ENCODE measurements around the gene FLNB.

DNA sequence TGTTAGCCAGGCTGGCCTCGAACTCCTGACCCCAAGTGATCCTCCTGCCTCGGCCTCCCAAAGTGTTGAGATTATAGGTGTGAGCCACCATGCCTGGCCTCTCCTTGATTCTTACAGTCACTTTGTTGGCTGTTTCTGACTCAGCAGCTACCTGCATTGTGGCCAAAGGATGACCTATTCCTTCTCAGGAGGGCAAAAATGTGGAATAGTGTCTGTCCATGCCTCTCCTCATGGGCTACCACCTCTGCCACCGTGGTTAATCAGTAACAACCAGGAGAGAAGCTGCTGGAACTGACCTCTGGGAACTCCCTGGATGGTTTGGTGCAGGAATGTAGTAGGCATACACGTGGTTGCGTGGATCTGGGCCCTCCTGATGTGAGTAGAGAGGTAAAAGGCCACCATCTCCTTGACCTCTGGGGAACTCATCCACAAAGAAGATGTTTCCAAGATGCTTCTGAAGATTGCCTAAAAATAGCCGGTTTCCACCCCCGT, 63.3 kb downstream of the FLNB start:
- TF ChIP-seq, protein P1, sequence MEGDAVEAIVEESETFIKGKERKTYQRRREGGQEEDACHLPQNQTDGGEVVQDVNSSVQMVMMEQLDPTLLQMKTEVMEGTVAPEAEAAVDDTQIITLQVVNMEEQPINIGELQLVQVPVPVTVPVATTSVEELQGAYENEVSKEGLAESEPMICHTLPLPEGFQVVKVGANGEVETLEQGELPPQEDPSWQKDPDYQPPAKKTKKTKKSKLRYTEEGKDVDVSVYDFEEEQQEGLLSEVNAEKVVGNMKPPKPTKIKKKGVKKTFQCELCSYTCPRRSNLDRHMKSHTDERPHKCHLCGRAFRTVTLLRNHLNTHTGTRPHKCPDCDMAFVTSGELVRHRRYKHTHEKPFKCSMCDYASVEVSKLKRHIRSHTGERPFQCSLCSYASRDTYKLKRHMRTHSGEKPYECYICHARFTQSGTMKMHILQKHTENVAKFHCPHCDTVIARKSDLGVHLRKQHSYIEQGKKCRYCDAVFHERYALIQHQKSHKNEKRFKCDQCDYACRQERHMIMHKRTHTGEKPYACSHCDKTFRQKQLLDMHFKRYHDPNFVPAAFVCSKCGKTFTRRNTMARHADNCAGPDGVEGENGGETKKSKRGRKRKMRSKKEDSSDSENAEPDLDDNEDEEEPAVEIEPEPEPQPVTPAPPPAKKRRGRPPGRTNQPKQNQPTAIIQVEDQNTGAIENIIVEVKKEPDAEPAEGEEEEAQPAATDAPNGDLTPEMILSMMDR (IDR thresholded peaks at IDR 0.05 in 2 of 3, conservative IDR thresholded peaks at IDR 0.05 in 1 of 3; ENCODE audit: insufficient read depth in 2 of 3, low read depth in 1 of 3, low read length in 3 of 3) = no peak
- TF ChIP-seq KLF6 (CRISPR knock-in tag; IDR thresholded peaks at IDR 0.05; ENCODE audit: borderline replicate concordance) (no peak), NR3C1 (CRISPR knock-in tag; IDR thresholded peaks at IDR 0.05) (no peak), TFAM (CRISPR knock-in tag; conservative IDR thresholded peaks at IDR 0.05) (no peak), CREB1 (IDR thresholded peaks at IDR 0.05) (no peak), CREB1 (CRISPR knock-in tag; IDR thresholded peaks at IDR 0.05) (no peak), SP1 (CRISPR knock-in tag; IDR thresholded peaks at IDR 0.05) (no peak), SPI1 (IDR thresholded peaks at IDR 0.05; ENCODE audit: borderline replicate concordance, low read depth, low read length) (no peak), SUPT5H (IDR thresholded peaks at IDR 0.05) (no peak)
- TF ChIP-seq, protein P2, sequence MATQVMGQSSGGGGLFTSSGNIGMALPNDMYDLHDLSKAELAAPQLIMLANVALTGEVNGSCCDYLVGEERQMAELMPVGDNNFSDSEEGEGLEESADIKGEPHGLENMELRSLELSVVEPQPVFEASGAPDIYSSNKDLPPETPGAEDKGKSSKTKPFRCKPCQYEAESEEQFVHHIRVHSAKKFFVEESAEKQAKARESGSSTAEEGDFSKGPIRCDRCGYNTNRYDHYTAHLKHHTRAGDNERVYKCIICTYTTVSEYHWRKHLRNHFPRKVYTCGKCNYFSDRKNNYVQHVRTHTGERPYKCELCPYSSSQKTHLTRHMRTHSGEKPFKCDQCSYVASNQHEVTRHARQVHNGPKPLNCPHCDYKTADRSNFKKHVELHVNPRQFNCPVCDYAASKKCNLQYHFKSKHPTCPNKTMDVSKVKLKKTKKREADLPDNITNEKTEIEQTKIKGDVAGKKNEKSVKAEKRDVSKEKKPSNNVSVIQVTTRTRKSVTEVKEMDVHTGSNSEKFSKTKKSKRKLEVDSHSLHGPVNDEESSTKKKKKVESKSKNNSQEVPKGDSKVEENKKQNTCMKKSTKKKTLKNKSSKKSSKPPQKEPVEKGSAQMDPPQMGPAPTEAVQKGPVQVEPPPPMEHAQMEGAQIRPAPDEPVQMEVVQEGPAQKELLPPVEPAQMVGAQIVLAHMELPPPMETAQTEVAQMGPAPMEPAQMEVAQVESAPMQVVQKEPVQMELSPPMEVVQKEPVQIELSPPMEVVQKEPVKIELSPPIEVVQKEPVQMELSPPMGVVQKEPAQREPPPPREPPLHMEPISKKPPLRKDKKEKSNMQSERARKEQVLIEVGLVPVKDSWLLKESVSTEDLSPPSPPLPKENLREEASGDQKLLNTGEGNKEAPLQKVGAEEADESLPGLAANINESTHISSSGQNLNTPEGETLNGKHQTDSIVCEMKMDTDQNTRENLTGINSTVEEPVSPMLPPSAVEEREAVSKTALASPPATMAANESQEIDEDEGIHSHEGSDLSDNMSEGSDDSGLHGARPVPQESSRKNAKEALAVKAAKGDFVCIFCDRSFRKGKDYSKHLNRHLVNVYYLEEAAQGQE (IDR thresholded peaks at IDR 0.05; ENCODE audit: borderline replicate concordance) = no peak
- TF ChIP-seq, protein P2 (CRISPR knock-in tag; IDR thresholded peaks at IDR 0.05; ENCODE audit: low read depth) = no peak

Measured in K562 (cell line).